ENCODE data around the gene TBX15.

DNA sequence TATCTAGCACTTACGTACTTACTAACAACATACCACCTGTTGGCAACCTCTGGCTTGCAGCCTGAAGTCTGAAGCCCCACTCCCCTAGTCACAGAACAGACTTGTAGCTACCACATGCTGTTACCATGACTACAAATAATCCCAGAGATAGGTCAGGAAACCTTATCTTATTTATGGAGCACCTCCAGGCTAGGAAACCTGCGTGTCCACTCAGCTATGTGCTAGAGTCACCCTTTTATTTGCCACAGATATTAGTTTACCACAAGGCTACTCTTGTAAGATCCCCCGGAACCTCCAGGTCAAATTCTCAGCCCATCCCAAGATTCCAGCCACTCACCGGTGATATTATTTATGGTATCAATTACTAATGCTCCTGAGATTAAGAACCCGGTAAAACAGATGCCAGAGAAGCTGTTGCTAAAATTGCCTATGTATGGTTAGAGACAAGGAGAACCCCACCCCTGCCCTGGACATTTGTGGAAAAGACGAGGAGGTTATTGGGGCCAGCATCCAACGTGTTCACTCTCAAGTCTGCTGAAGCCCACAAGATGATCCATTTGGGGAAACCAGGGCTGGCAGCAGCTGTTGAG lies 116.5 kb downstream of the TBX15 start:
- TF ChIP-seq POLR2AphosphoS5 (IDR thresholded peaks at IDR 0.05; ENCODE audit: low read depth, low read length) (no peak), POLR2A (IDR thresholded peaks at IDR 0.05; ENCODE audit: low read depth, low read length) (no peak)

Measured in GM12891 (cell line).